K562 treated with DMSO at 1 percent for 12 hours (cell line): ENCODE results near the gene FXYD3. TPM values are rescaled to one million over a fixed set of nuclear protein-coding genes. Genes with fewer than 3 reads are reported as not detected.

ENCODE experiments used
- total RNA-seq: library from RNA; unstranded; fragments of 300-600 nt; gene quantifications from 2 replicates; pipeline ENCODE4 v1.2.3, GENCODE V29; 2022; ENCODE audit not compliant: insufficient read depth

The FXYD3 gene
- total RNA-seq: not detected in 2 replicates

GRCh38 chr19:35115177-35115951 is at the start of gene FXYD3:
Gene FXYD3 (plus strand): TSS chr19:35115823. CDS start chr19:35119377, 3,554 bp downstream.

GRCh38 chr19:35134601-35135242 is 19.1 kb downstream of the FXYD3 start, which contains the start of gene LGI4:
Gene LGI4 (minus strand): TSS chr19:35135059. CDS start chr19:35134680, 379 bp downstream.

GRCh38 chr19:35138305-35138892 is 22.8 kb downstream of the FXYD3 start, which contains the start of gene FXYD1:
Gene FXYD1 (plus strand): TSS chr19:35138824. CDS start chr19:35140080, 1,256 bp downstream.

GRCh38 chr19:35143231-35143715 is 27.6 kb downstream of the FXYD3 start, which contains the start of gene FXYD7:
Gene FXYD7 (plus strand): TSS chr19:35143255. CDS start chr19:35143334, 79 bp downstream.

GRCh38 chr19:35154525-35155406 is 39.1 kb downstream of the FXYD3 start, which contains the start of gene FXYD5:
Gene FXYD5 (plus strand): TSS chr19:35154735. CDS start chr19:35155551, 816 bp downstream.

Other genes starting within 250 kb of the FXYD3 start
- gene ZNF30, start 188.9 kb upstream of the FXYD3 start, total RNA-seq: 6.7 and 8.4 TPM in 2 replicates
- 2.6 and 8.0 TPM in 2 replicates for gene ZNF792, start 151.6 kb upstream of the FXYD3 start, total RNA-seq
- gene GRAMD1A, start 115.5 kb upstream of the FXYD3 start, total RNA-seq: 69.5 and 86.1 TPM in 2 replicates
- gene SCN1B, start 85.4 kb upstream of the FXYD3 start, total RNA-seq: 6.2 and 9.0 TPM in 2 replicates
- 2.6 and 2.8 TPM in 2 replicates for gene HPN, start 74.1 kb upstream of the FXYD3 start, total RNA-seq
- gene LGI4, start 19.2 kb downstream of the FXYD3 start, total RNA-seq: 0.93 and 1.5 TPM in 2 replicates
- gene FXYD1, start 23.0 kb downstream of the FXYD3 start, total RNA-seq: not detected in 2 replicates
- not detected in 2 replicates for gene FXYD7, start 27.4 kb downstream of the FXYD3 start, total RNA-seq
- gene FXYD5, start 38.9 kb downstream of the FXYD3 start, total RNA-seq: 254 and 288 TPM in 2 replicates
- gene FAM187B, start 112.9 kb downstream of the FXYD3 start, total RNA-seq: not detected in 2 replicates
- 59.8 and 61.1 TPM in 2 replicates for gene LSR, start 133.2 kb downstream of the FXYD3 start, total RNA-seq
- gene USF2, start 153.1 kb downstream of the FXYD3 start, total RNA-seq: 126 and 135 TPM in 2 replicates
- not detected in 2 replicates for gene HAMP, start 166.7 kb downstream of the FXYD3 start, total RNA-seq
- gene MAG, start 176.3 kb downstream of the FXYD3 start, total RNA-seq: 0.47 and 3.3 TPM in 2 replicates
- gene CD22, start 213.4 kb downstream of the FXYD3 start, total RNA-seq: 1.4 and 2.2 TPM in 2 replicates
- gene FFAR1, start 232.1 kb downstream of the FXYD3 start, total RNA-seq: not detected in 2 replicates
- not detected in 2 replicates for gene FFAR3, start 242.6 kb downstream of the FXYD3 start, total RNA-seq